Type B pancreatic cell (in vitro differentiated cells): ENCODE data around the gene TAC4. TPM values are rescaled to one million over a fixed set of nuclear protein-coding genes. Genes with fewer than 3 reads are reported as not detected.

Experiments
- DNase-seq: peaks from one replicate; pipeline ENCODE4 v3.0.0; 2021; ENCODE audit warnings: mixed read lengths; ENCODE audit not compliant: unreplicated experiment; ENCODE audit errors: extremely low spot score
- H3K27ac Mint-ChIP-seq: 2 replicates; pipeline ENCODE4 v1.8.0; 2021; ENCODE audit warnings: mild to moderate bottlenecking, mixed read lengths
- H3K27me3 Mint-ChIP-seq: 2 replicates; pipeline ENCODE4 v1.8.0; 2021; ENCODE audit warnings: mixed read lengths
- H3K36me3 Mint-ChIP-seq: 2 replicates; pipeline ENCODE4 v1.8.0; 2021; ENCODE audit warnings: mixed read lengths
- H3K4me1 Mint-ChIP-seq: one replicate; pipeline ENCODE4 v1.8.0; 2021; ENCODE audit warnings: mixed read lengths; ENCODE audit not compliant: unreplicated experiment
- H3K4me3 Mint-ChIP-seq: 2 replicates; pipeline ENCODE4 v1.8.0; 2021; ENCODE audit warnings: mild to moderate bottlenecking, mixed read lengths
- H3K9me3 Mint-ChIP-seq: 2 replicates; pipeline ENCODE4 v1.8.0; 2021; ENCODE audit warnings: mixed read lengths
- total RNA-seq: library from RNA; stranded (reverse); gene quantifications from 2 replicates; pipeline ENCODE4 v1.2.1, GENCODE V29; 2021; ENCODE audit warnings: low replicate concordance
- TF ChIP-seq, protein P1 (sequence below): fragments of 200-600 bp; sonication (generic); conservative IDR thresholded peaks from 2 replicates; pipeline ENCODE4 v1.5.0; 2021; ENCODE audit warnings: antibody characterized with exemption, mild to moderate bottlenecking

Gene TAC4
- total RNA-seq, 1 donor from 2014 or later, result not detected

DNA sequence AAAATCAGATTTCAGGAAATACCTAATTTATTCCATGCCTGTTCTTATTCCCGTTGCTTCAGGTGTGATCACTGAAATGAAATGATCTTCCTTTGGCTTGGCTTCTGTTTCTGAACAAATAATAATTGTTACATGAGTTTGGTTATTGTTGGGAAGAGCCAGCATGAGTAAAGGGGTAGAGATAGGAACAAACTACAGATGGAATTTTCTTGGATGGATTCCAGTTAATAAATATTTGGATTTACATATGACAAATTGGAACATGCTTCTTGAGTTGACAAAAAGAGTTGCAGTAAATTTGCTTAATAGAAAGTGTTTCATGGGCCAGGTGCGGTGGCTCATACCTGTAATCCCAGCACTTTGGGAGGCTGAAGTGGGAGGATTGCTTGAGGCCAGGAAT, 28.2 kb downstream of the TAC4 start:
- Mint-ChIP-seq H3K4me1 (no peaks in the 10 kb centered on the region), H3K4me3 (no peak overlapping the region), H3K27ac (no peak overlapping the region), H3K9me3 (no peaks in the 10 kb centered on the region), H3K36me3 (peaks cover 22% of the 10 kb centered on the region), H3K27me3 (no peaks in the 10 kb centered on the region)
- TF ChIP-seq, protein P1, sequence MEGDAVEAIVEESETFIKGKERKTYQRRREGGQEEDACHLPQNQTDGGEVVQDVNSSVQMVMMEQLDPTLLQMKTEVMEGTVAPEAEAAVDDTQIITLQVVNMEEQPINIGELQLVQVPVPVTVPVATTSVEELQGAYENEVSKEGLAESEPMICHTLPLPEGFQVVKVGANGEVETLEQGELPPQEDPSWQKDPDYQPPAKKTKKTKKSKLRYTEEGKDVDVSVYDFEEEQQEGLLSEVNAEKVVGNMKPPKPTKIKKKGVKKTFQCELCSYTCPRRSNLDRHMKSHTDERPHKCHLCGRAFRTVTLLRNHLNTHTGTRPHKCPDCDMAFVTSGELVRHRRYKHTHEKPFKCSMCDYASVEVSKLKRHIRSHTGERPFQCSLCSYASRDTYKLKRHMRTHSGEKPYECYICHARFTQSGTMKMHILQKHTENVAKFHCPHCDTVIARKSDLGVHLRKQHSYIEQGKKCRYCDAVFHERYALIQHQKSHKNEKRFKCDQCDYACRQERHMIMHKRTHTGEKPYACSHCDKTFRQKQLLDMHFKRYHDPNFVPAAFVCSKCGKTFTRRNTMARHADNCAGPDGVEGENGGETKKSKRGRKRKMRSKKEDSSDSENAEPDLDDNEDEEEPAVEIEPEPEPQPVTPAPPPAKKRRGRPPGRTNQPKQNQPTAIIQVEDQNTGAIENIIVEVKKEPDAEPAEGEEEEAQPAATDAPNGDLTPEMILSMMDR, result no peak
- DNase-seq, result no peak

- TF ChIP-seq, protein P1, result no peak
- no peaks in the 10 kb centered on the region for H3K27me3 Mint-ChIP-seq
- H3K27ac Mint-ChIP-seq, result no peak overlapping the region
- no peak overlapping the region for H3K4me3 Mint-ChIP-seq
- H3K9me3 Mint-ChIP-seq, result no peaks in the 10 kb centered on the region
- DNase-seq, result no peak
- no peaks in the 10 kb centered on the region for H3K4me1 Mint-ChIP-seq
- H3K36me3 Mint-ChIP-seq, result peaks cover 22% of the 10 kb centered on the region
These were observed 28.7 kb downstream of the TAC4 start for GRCh38 chr17:49819138-49819537.

- no peaks in the 10 kb centered on the region for H3K27me3 Mint-ChIP-seq
- no peak overlapping the region for H3K4me3 Mint-ChIP-seq
- no peak for DNase-seq
- no peak overlapping the region for H3K27ac Mint-ChIP-seq
- no peaks in the 10 kb centered on the region for H3K4me1 Mint-ChIP-seq
- no peaks in the 10 kb centered on the region for H3K9me3 Mint-ChIP-seq
- peaks cover 22% of the 10 kb centered on the region for H3K36me3 Mint-ChIP-seq
- TF ChIP-seq, protein P1, result no peak
These were observed 29.9 kb downstream of the TAC4 start for GRCh38 chr17:49817993-49818392.

GRCh38 chr17:49815761-49816281, 32.0 kb downstream of the TAC4 start:
- Mint-ChIP-seq H3K27ac (peak overlapping the region; percentile 61), H3K27me3 (no peaks in the 10 kb centered on the region), H3K4me3 (no peak overlapping the region), H3K9me3 (no peaks in the 10 kb centered on the region), H3K36me3 (peaks cover 17% of the 10 kb centered on the region), H3K4me1 (no peaks in the 10 kb centered on the region)
- DNase-seq, result no peak
- TF ChIP-seq, protein P1, result no peak

DNA sequence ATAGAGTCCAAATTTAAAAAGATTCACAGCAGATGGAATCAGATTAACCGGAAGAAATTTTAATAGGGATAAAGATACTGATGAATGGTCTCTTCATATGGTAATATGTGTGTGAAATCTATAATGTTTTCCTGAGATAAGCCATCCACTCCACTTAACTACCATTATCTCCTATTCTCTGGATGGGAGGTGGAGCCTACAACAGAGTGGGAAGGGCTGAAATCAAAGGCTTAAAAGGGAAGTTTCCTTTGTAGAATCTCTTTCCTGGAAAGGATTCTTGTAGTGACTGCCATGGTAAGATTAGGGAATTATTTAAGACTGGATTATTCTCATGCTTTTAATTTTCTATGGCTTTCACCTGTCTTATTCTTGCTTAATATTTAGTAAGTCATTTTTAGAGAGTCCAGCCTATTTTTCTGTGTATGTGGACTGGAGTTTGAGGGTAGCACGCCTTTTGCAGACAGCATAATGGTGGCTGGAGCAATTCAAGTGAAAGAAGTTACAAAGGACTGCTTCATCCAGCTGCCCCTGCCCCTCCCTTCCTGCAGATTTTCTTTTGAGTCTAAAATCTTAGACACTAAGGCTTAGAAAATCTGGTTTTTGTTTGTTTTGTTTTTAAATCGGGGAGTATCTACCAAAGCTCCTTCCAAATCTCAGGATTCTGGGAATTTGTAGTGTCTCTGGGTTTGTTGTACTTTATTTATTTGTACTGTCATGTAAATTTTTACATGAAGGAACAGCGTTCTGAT, 32.9 kb downstream of the TAC4 start:
- Mint-ChIP-seq H3K27ac (no peak overlapping the region), H3K36me3 (peaks cover 15% of the 10 kb centered on the region), H3K4me3 (no peak overlapping the region), H3K4me1 (no peaks in the 10 kb centered on the region), H3K27me3 (no peaks in the 10 kb centered on the region), H3K9me3 (no peaks in the 10 kb centered on the region)
- TF ChIP-seq, protein P1, result no peak
- no peak for DNase-seq
